Fibroblast of skin of abdomen (primary cell): Measurements from ENCODE around the gene DYSF.

Experiments
- DNase-seq: peaks from one replicate; pipeline ENCODE4 v3.0.0-alpha.2; 2013

The DYSF gene

DNA sequence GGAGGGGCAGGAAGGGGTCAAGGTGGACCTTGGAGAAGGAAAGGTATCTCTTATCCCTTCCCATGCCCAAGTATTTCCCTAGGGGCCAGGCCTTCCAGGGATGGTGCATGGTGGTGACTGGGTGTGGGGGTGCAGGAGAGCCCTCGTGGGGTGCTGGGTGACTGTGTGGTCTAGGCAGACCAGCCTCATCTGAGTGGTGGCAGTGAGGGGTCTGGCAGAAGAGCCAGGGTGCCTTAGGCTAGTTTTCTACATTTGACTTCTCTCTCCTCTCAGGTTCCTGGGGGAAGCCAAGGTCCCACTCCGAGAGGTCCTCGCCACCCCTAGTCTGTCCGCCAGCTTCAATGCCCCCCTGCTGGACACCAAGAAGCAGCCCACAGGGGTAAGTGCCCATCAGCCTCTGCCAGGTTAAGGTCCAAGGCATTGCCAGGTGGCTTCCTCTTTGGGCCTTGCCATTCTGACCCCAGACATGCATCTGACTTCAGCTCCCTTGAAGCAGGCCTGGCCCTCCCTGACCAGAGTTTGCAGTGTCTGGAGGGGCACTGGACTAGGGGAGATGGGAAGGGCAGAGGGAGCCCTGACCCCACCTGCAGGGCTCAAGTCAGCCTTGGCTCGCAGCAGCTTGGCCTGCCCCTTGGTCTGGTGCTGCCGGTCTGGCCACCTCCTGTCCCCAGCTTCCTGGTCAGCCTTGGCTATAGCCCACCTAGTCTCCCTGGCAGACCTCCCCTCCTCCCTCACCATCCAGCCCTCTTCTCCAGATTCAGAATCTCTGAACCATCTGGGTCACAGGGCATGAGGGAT lies 49.8 kb downstream of the DYSF start:
- DNase-seq: no peak

GRCh38 chr2:71503837-71504236 lies 50.5 kb downstream of the DYSF start:
- no peak for DNase-seq

DNA sequence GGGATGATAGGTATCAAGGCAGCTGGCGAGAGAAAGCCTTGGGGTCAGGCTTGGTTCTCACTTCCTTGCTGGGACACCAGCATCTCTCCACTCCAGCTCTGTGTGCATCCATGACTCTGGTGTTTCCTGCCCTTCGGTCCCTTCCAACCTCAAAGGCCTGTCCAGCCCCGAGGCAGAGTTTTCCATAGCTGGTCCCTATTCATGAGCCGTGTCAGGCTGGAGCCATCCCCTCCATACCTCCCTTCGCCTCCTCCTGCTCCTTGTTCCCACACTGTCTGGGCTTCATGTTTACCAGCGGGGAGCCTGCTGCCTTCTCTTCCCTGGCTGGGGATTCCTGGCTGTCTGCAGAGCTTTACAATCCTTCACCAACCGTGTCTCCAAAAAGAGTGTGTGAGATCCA lies 51.2 kb downstream of the DYSF start:
- no peak for DNase-seq

DNA sequence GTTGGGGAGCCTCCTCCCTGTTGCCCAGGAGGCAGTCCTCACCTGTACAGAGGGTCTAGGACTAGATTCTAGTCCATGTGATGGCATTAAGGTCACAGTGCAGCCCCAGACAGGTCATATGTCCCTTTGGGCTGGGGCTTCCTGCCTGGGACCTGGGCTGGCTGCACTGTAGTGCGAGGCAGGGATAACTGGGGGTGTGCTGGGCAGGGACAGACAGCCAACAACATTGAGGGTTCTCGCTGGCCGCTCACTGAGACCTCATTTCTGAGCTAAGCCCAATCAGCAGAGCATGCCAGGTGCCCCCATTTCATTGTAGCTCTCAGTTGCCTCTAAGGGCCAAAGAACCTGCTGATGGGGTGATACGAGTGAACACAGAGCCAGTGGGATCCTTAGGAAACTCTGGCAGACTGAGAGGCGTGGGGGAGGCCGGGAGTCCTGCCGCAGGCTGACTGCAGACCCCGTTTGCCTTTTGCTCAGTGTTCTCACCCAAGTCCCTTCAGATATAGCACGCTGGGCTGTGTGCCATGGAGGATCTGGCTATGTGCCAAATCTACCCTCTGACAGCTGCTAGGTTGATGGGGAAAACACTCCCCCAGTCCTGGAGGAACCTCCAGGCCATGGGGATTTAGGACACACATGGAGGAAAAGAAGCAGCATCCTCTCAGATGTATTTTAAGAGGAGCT lies 51.9 kb downstream of the DYSF start:
- DNase-seq: no peak

DNA sequence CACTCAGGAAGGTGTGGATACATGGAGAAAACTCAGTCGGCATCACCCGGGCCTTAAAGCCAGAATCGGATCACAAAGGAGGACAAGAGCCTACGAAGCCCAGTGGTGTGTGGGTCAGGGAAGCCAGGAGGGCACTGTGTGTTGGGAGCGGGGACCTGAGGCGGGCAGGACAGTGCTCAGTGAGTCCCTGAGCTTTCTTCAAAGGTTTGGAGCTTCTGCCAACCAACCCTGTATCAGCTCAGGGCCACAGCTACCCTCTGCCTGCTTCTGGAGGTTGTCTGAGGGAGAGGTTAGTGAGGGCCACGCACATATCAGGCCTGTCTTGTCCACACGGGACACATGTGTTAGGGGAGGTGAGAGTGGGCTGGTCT lies 52.4 kb downstream of the DYSF start:
- DNase-seq: no peak

- no peak for DNase-seq
Observed at GRCh38 chr2:71506222-71507153, 53.1 kb downstream of the DYSF start.

- no peak for DNase-seq
Observed at GRCh38 chr2:71507476-71507875, 54.1 kb downstream of the DYSF start.

GRCh38 chr2:71510196-71510807 lies 56.9 kb downstream of the DYSF start:
- DNase-seq: peak; percentile 45

- DNase-seq: no peak
Observed at GRCh38 chr2:71510938-71511337, 57.6 kb downstream of the DYSF start.

- no peak for DNase-seq
Observed at GRCh38 chr2:71511776-71512175, 58.4 kb downstream of the DYSF start.

DNA sequence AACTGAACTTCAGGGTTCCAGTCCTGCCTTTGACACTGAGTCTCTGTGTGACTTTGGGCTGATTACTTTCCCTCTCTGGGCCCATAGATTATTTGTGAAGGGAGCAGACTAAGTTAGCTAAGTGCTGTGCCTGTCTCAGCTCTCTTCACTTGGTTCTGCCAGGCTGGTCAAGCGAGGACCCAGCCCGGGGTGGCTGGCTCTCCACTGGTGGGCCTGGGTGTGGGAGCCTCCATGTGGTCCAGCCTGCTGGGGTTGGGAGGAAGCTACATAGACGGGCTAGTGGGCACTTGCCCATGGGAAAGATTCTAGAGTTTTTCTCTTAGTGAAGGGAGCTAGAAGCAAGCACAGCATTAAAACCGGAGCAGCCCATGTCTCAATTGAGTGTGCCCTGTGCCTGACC lies 59.0 kb downstream of the DYSF start:
- no peak for DNase-seq

GRCh38 chr2:71513096-71513495 lies 59.7 kb downstream of the DYSF start:
- no peak for DNase-seq

- DNase-seq: no peak
Observed at GRCh38 chr2:71513721-71514120, 60.4 kb downstream of the DYSF start.

GRCh38 chr2:71516253-71516888 lies 63.0 kb downstream of the DYSF start:
- DNase-seq: no peak

DNA sequence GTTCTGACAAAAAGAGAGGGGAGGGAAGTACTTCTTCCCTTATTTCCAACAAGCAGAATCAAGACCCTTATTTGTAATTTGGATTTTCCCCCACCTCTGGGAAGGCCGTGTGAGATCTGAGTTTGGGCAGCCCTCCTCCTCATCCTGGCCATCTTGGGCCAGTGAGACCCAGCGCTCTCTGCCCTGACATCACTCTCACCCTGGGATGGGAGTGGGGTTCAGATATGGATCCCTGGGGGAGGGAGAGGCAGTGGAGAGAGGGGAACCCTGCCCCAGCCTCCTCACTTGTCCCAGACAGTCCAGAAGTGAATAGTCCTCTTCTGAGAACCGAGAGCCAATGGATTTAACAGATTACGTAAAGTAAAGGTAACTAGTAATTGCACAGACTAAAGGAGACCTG lies 64.5 kb downstream of the DYSF start:
- DNase-seq: no peak

DNA sequence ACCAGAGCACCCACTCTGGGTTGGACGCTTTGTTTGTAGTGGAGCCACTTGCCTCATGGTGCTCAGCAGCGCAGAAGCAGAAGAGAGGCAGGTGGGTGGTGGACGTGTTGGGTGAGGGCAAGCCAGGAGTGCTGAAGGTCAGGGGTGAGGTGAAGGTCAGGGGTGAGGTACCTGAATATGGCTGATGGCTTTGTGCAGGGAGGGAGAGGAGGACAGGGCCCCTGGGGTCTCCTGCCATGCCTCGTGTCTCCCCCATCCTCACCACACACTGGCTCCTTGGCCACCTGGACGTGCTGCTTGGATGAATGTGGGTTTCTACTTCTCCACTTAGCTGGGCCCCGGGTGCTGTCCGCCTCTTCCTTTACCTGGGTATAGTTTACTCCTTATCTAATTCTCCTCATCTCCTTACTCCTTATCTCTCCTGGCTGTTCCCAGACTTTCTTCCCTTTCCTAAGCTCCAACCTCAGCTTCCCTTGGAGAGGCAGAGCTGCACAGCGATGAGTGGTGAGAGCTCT lies 68.1 kb downstream of the DYSF start:
- no peak for DNase-seq

DNA sequence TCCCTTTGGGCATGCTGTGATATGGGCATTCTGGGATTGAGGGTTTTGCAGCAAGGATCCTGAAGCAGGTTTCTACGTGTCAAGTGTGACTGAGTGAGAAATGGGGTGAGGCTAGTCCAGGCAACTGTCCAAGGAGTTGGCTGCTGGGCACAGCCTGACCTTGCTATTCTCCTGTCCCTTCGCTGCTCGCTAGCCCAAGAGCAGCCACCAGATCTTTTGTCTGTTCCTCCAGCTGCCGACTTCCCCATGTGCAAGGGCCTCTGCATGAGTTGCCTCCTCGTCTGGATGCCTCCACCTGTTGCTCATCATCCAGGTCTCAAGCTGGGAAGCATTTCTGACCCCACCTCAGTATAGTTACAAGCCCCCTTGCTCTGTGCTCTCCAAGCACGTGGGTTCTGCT lies 71.1 kb downstream of the DYSF start:
- DNase-seq: no peak

GRCh38 chr2:71526141-71526540 lies 72.8 kb downstream of the DYSF start:
- no peak for DNase-seq

- no peak for DNase-seq
Observed at GRCh38 chr2:71526975-71527374, 73.6 kb downstream of the DYSF start.

GRCh38 chr2:71528131-71528591 lies 74.8 kb downstream of the DYSF start:
- DNase-seq: no peak

GRCh38 chr2:71528749-71529148 lies 75.4 kb downstream of the DYSF start:
- DNase-seq: no peak

- DNase-seq: no peak
Observed at GRCh38 chr2:71530211-71530610, 76.8 kb downstream of the DYSF start.
